ENCODE data around the gene PCID2. TPM values are rescaled to one million over a fixed set of nuclear protein-coding genes. Genes with fewer than 3 reads are reported as not detected.

Gene PCID2
- total RNA-seq, 1 experiment from 2014 or later, result 68.1 TPM

Other genes starting within 250 kb of the PCID2 start
- gene MCF2L, start 239.5 kb downstream of the PCID2 start, total RNA-seq (2014; rRNA removed; shearing (Covaris generic)), result 4.5 and 13.1 TPM in 2 replicates
- gene F7, start 102.9 kb downstream of the PCID2 start, total RNA-seq (2014; rRNA removed; shearing (Covaris generic)), result not detected in 2 replicates
- gene F10, start 85.9 kb downstream of the PCID2 start, total RNA-seq (2014; rRNA removed; shearing (Covaris generic)), result not detected in 2 replicates
- not detected in 2 replicates for gene PROZ, start 50.0 kb downstream of the PCID2 start, total RNA-seq (2014; rRNA removed; shearing (Covaris generic))
- 61.0 and 62.3 TPM in 2 replicates for gene CUL4A, start 944 bp upstream of the PCID2 start, total RNA-seq (2014; rRNA removed; shearing (Covaris generic))
- gene LAMP1, start 88.6 kb upstream of the PCID2 start, total RNA-seq (2014; rRNA removed; shearing (Covaris generic)), result 77.3 and 82.2 TPM in 2 replicates
- gene GRTP1, start 155.5 kb upstream of the PCID2 start, total RNA-seq (2014; rRNA removed; shearing (Covaris generic)), result 3.6 and 6.7 TPM in 2 replicates
- 0.23 and 1.3 TPM in 2 replicates for gene ADPRHL1, start 244.8 kb upstream of the PCID2 start, total RNA-seq (2014; rRNA removed; shearing (Covaris generic))

Data from H4 (cell line).